Effector CD4-positive, alpha-beta T cell (primary cell): Measurements from ENCODE around the gene PNP.

ENCODE experiments used
- DNase-seq: peaks from one replicate; pipeline ENCODE4 v3.0.0-alpha.2; 2020

PNP gene

DNA sequence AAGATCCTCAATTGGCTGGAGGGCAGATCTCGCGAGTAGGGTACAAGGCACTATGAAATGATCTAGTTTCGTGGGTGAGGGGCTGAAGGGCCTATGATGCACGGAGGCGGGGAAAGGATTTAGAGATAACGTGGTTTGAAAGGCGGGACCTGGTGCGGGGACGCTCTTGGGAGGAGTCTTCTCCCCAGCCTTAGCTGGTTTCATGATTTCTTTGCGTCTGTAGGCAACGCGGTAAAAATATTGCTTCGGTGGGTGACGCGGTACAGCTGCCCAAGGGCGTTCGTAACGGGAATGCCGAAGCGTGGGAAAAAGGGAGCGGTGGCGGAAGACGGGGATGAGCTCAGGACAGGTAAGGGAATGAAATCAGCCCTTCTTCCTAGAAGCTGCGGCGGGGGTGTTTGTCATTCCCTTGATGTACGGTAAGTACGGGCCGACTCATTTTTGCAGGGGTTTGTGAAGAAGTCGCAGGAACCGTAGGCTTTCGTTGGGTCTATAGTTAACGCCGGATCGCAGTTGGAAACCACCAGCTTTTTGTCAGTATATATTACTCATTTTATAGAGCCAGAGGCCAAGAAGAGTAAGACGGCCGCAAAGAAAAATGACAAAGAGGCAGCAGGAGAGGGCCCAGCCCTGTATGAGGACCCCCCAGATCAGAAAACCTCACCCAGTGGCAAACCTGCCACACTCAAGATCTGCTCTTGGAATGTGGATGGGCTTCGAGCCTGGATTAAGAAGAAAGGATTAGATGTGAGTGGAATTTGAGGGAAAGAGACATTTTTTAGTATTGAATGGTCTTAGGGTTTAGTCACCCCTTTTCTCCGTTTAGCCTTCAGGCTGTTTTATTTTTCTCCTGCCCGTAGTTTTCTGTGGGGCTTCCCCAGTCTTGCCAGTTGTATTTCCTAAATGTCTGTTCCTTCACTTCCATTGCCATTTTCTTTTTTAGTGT, 13.6 kb upstream of the PNP start:
- DNase-seq, result peak; percentile 69

DNA sequence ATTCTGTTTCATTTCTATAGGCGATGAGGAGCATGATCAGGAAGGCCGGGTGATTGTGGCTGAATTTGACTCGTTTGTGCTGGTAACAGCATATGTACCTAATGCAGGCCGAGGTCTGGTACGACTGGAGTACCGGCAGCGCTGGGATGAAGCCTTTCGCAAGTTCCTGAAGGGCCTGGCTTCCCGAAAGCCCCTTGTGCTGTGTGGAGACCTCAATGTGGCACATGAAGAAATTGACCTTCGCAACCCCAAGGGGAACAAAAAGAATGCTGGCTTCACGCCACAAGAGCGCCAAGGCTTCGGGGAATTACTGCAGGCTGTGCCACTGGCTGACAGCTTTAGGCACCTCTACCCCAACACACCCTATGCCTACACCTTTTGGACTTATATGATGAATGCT, 12.2 kb upstream of the PNP start:
- DNase-seq, result no peak

DNA sequence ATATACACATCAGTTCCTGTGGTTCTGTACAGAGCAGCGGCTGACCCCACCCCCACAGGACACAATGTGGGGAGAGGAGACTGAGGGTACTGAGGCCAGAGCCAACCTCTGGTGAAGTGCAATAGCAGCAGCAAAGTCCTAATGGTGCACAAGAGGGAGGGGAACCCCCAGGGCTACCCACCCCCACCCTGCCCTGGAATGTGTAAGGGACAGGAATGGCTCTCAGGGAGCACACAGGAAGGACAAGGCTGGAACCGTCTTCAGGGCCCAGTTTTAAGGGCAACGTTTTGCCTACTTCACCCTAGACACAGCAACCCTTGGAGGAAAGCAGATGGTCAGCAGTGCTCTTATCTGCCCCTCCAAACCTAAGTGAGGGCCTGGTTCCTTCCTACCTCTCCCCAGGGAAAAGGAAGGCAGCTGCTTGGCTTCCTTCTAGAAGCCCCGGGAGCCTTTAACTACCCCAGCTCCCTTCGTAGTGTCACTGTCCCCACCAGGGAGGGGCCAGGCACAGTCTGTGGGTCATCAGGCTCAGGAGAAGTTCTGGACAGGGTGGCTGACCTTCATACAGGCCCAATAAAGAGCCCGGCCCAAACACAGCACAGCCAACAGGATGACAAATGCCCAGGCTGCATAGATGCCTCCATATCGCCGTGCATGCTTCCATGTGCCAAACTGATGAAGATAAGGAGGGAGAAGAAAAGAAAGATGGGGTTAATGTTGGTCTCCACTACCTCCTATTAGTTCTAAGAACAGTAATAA, 11.0 kb upstream of the PNP start:
- no peak for DNase-seq

DNA sequence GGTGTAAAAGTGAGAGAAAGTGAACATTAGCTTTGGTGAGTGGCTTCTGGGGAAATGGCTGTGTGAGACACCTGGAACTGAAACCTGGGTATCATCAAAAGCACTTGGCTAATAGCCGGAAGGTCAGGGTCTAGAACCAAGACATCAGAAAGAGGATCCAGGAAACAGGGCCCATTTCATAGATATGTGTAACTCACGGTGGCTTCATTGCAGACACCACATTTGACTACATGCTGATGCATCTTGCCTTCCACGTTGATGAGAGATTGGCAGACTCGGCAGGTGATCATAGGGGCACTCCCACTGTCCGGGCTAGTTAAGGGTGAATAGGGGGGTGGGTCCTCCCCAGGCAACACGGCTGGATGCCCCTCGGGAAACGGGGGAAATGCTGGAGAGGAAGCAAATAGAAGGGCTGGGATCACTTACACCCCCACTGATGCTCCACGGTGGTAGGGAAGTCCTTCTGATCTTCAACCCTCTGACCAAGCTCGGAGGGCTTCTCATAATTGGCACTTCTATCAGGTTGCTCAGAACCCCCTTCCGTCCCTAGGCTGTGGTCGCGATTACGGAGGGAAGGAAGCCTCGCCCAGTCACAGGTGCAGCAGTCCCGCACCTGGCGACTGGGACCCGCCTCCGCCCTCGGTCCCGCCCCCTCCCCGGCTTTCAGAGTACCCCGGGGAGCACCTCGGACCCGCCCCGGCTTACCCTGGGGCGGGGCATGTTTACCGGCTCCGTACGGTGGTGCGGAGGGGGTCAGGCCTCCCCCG, 8.6 kb upstream of the PNP start:
- peak; percentile 60 for DNase-seq

DNA sequence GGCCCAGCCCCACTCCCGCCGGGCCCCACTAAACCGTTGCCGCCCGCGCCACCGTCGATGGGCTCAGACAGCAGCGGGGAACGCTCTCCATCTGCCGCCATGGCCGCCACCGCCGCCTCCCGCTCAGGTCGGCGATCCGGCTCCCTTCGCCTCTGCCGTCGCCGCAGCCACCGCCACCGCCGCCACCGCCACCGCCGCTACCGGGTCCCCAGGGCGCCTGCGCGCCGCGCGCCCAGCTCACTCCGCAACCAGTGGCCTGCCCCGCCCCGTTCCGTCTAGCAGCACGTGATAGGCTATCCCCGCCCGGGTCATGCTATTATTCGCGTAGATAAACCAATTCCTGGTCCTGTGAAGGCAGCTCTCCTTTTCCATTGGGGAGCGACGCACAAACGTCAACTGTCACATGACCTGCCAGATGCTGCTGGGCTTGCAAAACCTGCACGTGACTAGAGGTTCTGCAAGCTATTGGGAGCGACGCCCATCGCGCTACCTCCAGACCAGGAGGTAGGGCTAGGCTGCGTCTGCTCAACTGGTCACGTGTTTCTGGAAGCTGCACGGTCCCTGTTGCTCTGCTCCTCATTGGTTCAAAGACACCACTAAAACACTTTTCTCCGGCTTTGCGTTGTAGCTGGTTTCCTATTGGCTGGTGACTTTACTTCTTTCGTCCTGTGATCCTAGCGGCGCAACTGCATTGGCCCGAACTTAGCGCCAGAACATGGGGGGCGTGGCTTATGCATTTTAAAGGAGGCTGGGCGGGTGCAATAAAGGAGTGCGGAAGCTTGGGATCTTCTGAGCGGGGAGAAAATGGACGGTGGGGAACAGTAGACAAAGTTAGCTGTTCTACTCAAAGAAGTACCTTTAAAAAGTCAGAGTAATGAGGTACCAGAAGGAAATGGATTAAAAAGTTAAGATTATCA, 7.7 kb upstream of the PNP start, which contains the start of gene PIP4P1:
Gene PIP4P1, minus strand, starts transcription at position 210 of the 917 bp plus-strand sequence. Its CDS starts 109 bp downstream, at position 101.
- DNase-seq, result peak; percentile 98

DNA sequence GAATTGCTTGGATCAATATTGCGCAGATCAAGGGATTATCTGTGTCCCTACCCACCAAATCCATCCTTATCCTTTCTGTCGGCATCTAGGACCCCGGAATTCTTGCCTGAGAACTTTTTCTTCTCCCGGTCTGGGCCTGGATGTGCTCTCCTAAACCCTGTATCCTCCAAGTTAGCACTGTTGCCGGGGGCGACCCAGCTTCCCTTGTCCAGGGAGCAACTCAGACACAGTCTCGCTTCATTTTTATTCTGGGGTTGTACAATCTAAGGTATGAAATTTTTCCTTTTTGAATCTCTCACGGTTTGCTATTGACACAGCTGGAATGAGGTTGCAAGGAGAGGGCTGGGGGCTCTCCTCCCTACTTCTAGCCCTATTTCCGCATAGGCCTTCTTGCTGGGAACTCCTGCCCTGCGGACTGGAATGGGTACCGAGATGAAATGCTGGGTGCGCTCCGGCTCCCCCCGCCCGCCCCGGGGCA, 403 bp upstream of the PNP start:
- DNase-seq, result no peak

DNA sequence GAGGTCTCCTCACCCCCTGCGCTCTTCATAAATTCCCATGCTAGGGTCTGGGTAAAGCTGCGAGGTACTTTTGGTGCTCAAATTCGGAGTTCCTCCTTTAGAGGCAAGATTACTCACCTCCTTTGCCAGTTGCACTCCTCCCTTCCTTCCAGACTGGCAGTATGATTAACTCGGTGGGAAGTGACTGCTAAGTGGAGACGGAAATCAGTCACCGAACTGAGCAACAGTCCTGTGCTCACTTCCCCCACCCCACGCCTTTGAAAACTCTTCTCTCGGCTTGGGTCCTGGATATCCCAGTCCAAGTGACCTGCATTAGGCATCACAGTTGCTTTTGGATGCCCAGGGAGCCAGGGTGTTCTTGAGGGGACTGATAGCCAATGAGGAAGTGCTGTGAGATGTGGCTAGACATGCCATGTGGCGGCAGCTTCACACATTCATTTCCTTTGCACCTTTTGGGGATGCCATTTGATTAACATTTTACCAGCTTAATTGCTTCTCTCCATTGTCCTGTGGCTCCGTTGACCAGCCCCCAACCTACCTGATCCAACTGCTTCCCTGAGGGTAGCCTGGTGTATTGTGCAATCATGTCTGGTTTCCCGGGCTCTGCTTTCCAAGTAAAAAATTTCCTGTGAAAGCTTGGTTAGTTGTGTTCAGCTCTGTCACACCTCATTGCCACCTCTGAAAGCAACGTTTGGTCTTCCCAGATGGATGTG, 840 bp downstream of the PNP start:
- DNase-seq, result peak; percentile 56

DNA sequence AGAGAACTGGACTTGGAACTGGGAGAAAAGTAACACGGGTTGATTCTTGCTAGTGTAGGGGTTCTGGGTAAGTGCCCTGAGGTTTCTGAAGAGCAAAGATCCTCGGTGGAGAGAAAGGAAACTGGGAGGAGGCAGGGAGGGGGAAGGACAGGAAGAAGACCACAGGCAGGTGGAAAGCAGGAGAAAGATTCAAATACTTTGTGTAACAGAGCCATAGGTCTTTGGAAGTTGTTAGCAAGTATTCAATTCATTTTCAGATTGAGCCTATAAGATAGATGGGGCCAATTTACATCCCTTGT, 1.3 kb downstream of the PNP start:
- no peak for DNase-seq

DNA sequence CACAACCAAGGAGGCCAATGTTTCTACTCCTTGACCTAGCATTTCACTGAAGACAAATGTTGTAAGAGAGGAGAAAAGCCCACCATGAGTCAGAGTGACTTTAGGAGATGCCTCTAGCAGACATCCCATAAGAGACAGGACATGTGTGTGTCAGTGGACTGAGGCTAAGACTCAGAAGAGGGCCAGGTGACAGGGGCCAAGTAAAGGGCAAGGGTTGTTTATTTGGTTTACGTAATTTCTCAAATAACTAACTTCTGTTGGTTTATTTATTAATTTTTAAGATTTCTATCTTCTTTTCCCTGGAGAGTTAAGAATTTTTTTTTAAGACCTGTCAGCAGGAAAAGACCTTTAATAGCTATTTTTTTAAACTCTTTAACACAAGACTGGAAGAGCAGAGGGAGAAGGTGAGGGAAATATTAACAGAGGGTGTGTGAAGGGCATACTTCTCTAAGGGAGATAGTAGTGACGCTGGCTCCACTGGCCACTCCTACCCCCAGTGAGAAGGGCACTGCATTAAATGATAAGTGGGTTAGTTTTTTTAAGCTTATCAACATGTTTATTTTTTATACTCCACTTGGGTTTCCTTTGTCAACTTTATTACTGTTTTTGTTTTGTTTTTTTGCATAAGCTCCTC, 3.4 kb downstream of the PNP start:
- DNase-seq, result no peak

DNA sequence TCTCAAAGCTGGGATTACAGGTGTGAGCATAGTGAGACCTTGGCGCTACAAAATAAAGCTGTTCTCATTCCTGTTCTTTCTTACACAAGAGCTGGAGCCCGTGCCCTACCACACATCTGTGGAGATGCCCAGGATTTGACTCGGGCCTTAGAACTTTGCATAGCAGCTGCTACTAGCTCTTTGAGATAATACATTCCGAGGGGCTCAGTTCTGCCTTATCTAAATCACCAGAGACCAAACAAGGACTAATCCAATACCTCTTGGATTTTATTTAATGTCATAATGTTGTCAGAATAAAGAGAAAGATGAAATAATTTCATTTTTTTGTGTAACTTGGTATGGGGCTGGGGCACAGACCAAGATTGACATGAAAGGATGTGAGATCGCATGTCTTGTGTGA, 7.6 kb downstream of the PNP start:
- DNase-seq, result no peak

DNA sequence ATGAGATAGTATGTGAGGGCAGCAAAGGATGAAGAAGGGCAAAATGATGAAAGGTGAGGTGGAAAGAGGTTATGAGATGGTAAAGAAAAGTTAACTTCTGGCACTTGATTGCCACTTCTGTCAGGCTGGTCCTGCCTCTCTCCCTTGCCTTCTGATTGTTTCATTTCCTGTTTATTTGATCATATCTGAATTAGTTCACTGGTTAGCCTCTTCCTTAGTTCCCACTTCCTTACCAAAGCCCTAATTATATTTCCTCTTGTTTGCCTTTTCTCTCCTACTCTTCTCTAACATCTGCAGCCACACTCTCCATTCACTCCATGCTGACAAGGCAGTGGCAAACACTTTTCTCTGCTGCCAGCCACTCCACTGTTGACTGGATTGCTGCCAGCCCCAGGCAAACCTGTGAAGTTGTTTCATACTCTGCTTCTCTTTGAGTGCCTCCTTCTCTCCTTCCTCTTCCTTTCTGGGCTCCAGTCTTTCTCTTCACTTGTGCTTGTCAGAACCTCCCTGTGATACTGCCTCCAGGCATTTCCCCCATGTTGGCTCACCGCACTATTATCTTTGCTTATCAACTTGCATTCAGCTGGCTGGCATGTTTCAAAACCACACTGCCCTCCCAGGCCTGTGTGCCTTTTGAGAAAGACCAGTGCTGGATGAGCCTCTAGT, 8.1 kb downstream of the PNP start:
- DNase-seq, result peak; percentile 20

DNA sequence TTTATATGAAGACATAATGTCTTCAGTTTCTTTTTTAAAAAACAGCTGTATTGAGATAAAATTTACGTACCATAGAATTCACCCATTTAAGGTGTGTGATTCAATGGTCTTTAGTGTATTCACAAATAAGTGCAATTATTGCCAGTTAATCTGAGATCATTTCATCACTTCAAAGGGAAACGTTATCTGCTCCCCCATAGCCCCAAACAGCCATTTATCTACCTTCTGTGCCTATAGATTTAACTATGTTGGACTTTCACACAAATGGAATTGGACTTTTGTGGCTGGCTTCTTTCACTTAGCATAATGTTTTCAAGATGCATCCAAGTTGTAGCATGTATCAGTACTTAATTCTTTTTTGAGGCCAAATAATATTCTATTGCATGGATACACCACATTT, 9.7 kb downstream of the PNP start:
- DNase-seq, result no peak

DNA sequence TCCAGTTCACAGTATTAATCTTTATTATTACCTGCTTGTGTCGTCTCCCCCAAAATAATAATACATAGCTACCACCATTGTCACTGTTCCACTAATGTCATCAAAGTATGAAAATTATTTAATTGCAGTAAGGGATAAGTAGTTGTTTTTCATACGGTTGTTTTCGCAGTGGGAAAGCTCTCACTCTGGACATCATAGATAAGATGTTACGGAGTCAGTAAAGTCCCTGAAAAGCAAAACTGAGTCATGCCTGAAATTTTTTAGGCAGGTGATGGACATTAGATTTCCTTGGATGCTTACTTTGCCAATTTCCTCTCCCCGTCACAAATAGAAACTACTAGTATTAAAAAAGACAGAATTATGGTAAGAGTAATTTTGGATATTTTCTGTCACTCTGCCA, 13.2 kb downstream of the PNP start:
- DNase-seq, result no peak

DNA sequence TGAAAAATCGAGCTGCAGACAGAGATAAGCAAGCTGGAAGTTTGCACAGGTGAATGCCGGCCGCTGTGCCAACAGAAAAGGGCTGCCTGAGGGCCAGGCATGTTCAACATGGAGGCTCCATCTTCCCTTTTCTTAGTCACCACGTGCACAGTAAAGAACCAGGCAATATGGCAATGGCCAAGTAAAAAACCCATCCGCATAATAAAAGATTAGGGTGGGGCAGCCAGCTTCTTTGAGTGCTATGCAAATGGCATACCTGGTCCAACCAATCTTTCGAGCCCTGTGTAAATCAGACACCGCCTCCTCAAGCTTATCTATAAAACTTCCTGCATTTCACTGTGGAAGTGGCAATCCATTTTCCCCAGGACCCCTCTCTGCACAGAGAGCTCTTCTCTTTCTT, 16.7 kb downstream of the PNP start:
- no peak for DNase-seq

DNA sequence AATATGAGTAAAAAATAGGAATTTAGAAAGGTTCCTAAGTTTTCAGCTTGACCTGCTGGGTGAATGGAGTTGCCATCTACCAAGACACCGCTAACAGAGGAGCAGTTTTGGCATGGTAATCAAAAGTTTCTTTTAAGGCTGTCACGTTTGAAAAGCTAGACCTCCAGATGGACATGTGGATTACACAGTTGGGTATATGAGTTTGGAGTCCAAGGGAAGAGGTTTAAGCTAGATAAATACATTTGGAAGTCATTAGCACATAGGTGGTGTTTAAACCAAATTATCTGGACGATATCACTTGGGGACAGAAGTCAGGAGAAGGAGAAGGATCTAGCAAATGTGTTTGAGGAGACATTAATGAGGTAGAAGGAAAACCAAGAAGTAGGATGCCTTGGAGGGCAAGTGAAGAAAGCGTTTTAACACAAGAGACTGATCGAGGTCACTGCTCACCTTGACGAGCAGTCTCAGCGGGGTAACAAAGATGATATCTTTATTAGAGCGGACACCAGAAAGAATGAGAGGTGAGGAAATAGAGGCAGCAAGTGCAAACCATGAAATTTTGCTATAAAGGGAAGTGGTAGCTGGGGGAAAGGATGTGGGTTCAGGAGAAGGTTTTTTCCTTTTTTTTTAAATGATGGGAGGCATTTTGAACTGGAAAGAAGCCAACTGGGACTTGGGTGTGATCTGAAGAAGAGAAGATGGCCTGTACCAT, 17.6 kb downstream of the PNP start:
- DNase-seq, result no peak

DNA sequence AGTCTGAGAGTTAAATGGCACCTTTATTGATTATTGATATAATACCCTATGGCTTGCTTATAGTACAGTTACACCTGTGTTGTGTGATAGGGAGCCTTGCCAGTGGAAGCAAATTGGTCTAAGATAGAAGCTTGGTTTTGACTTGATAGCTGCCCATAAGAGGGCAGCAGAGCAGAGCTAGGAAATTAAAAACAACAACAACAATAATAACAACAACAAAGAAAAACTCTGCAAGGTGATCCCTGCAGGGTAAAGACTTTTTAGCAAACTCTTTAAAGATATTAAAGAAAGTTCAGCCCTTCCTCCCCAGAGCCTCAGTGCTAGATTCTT, 18.2 kb downstream of the PNP start:
- DNase-seq, result no peak

DNA sequence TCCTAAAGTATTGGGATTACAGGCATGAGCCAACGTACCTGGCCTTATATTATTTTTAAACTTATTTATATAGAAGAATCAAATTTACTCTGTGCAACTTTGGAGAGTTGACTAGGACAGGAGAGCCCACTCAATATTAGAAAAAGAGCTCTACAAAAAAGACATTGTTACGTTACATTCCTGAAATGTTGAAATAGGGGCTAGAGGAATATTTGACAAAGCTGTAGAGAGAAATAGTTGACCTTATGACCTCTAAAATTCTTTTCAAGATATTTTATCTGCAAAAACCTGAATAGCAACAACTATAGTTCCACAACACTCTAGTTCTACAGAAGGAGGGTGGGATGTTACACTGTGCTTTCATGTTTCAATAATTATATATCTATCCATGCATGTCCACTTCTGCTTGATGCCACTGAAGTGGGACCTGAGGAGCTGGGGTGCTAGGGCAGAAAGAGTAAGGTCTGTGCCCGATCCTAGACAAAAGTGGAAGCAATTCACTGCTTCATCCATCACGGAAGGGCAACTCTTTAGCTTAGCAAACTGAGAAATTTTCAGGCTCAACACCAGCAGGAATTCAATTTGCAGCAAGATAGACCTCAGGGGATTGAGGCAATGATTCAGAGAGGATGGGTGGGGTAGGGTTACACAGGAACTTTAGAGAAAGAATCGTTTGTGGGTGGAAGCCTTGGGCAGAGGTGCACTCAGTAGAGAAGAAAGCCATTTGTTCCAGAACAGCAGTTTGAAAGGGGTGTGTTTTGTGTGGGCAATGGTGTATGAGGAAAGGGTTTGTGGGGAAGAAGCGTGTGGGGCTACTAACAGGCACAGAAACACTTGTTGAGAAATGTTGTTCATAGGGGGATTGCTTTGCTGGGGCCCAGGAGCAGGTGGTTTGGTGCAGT, 20.1 kb downstream of the PNP start:
- no peak for DNase-seq

DNA sequence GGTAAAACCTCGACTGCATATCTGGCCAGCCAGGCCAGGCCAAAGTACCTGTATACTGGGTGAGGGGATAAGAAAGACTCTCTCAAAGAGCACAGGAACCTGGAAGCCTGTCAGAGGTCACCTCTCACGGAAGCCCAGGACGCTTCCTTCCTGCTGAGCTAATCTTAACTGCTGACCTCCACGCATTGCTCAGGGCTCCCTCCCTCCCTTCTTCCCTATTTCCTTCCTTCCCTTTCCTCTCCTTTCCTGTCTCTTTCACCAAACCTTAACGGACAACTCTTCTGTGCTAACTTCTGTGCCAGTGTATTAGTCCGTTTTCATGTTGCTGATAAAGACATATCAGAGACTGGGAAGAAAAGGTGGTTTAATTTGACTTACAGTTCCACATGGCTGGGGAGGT, 21.4 kb downstream of the PNP start:
- DNase-seq, result no peak

DNA sequence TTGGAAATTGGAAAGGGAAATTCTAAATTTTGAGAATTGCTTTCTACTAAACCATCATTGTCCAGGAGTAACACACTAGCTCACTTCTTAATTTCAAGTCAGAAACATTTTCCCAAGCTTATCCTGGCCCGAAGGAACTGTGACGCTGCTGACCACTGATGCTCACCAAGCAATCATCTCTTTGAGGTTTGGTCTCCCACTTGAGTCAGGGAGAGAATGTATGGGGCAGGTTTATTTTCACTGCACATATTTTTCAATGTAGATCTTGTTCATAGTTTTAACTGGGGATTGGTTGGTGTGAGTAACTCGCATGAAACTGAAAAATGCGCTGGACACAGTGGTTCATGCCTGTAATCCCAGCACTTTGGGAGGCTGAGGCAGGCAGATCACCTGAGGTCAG, 23.3 kb downstream of the PNP start:
- no peak for DNase-seq
